Measurements from ENCODE around the gene OR2T11. TPM values are rescaled to one million over a fixed set of nuclear protein-coding genes. Genes with fewer than 3 reads are reported as not detected.

OR2T11 gene
- total and polyA plus RNA-seq, 2 of the 13 experiments (the other 11 are each of a cell fraction or from before 2014, with no cell fraction given) = not detected

GRCh38 chr1:248630551-248630950, 4.3 kb downstream of the OR2T11 start:
- FAIRE-seq = no peak
- ATAC-seq = no peak
- in situ Hi-C loops (cut with HindIII; ENCODE audit: extremely low pct_ligation_motif_present, low pct_unique_long_range_greater_than_20kb) (no loop called here), intact Hi-C loops (cut with micrococcal nuclease; ENCODE audit: unreplicated experiment) (no loop called here)
- WGBS (ENCODE audit: low lambda C conversion rate) = 8% methylated on average over 2 of the region's 2 CpGs
- Histone ChIP-seq H3K9me3 (ENCODE audit: low read length) (no peaks in the 10 kb centered on the region), H2AFZ (ENCODE audit: low read length) (no peak overlapping the region), H3K36me3 (replicated peaks in 1 of 2; ENCODE audit: control insufficient read depth in 1 of 2, insufficient read depth in 2 of 2, low read length in 2 of 2) (no peaks in the 10 kb centered on the region), H3K9ac (ENCODE audit: insufficient read depth, low read depth, low read length) (no peak overlapping the region), H3K79me2 (ENCODE audit: insufficient read depth, low read length) (no peaks in the 10 kb centered on the region), H3K4me3 (replicated peaks in 1 of 3; ENCODE audit: insufficient read depth in 1 of 3, low read depth in 2 of 3, low read length in 3 of 3) (no peak overlapping the region), H3K4me2 (ENCODE audit: low read depth, low read length) (no peak overlapping the region), H4K20me1 (ENCODE audit: insufficient read depth, low read length) (no peaks in the 10 kb centered on the region), H3K27ac (ENCODE audit: extremely low read length, insufficient read depth, low read length) (no peak overlapping the region), H3K4me1 (ENCODE audit: insufficient read depth, low read length) (no peaks in the 10 kb centered on the region), H3K27me3 (ENCODE audit: control insufficient read depth in 1 of 2, insufficient read depth in 2 of 2, low read length in 2 of 2) (no peaks in the 10 kb centered on the region; a peak in 1 of 5 replicates)
- CTCF ChIA-PET (ENCODE audit: low intra/inter-chr PET ratio, low total read pairs) = no interaction called here
- no peak for DNase-seq (ENCODE audit: low spot score)
- POLR2A ChIA-PET = no interaction called here
- BruUV-seq (replicated peaks) = no TSS peak
- TF ChIP-seq ZNF780A (CRISPR knock-in tag; IDR thresholded peaks at IDR 0.05) = no peak
- TF ChIP-seq CEBPG (CRISPR knock-in tag; IDR thresholded peaks at IDR 0.05) = no peak
- TF ChIP-seq YEATS2 (CRISPR knock-in tag; IDR thresholded peaks at IDR 0.05; ENCODE audit: borderline replicate concordance) = no peak
- no peak for TF ChIP-seq ZNF747 (CRISPR knock-in tag; IDR thresholded peaks at IDR 0.05; ENCODE audit: borderline replicate concordance)
- TF ChIP-seq GATAD1 (CRISPR knock-in tag; IDR thresholded peaks at IDR 0.05) = no peak
- TF ChIP-seq HMGXB3 (CRISPR knock-in tag; IDR thresholded peaks at IDR 0.05; ENCODE audit: borderline replicate concordance) = no peak
- TF ChIP-seq SMARCE1 (IDR thresholded peaks at IDR 0.05; ENCODE audit: borderline replicate concordance) = no peak
- TF ChIP-seq ZNF30 (CRISPR knock-in tag; IDR thresholded peaks at IDR 0.05) = no peak
- TF ChIP-seq CAMTA2 (CRISPR knock-in tag; IDR thresholded peaks at IDR 0.05; ENCODE audit: borderline replicate concordance) = no peak
- no peak for TF ChIP-seq THAP11 (CRISPR knock-in tag; IDR thresholded peaks at IDR 0.05)
- no peak for TF ChIP-seq ZBTB40 (IDR thresholded peaks at IDR 0.05)
- no peak for TF ChIP-seq ZBTB40 (CRISPR knock-in tag; IDR thresholded peaks at IDR 0.05)
- no peak for TF ChIP-seq ZNF616 (CRISPR knock-in tag; IDR thresholded peaks at IDR 0.05; ENCODE audit: low read depth)
- TF ChIP-seq KDM6A (CRISPR knock-in tag; IDR thresholded peaks at IDR 0.05; ENCODE audit: low read depth) = no peak
